HG02852 (cell line): ENCODE data around the gene KRTAP16-1.
"Not testable (repeated sequence)": the region's sequence is repeated elsewhere in the genome, so short reads cannot be mapped to it uniquely, and the experiment has no call there.

Experiments used
- ATAC-seq: cut with Tn5 transposase; IDR thresholded peaks from one replicate; pipeline ENCODE4 v1.9.1; 2021; ENCODE audit warnings: mild to moderate bottlenecking, moderate library complexity; ENCODE audit not compliant: unreplicated experiment

Gene KRTAP16-1

DNA sequence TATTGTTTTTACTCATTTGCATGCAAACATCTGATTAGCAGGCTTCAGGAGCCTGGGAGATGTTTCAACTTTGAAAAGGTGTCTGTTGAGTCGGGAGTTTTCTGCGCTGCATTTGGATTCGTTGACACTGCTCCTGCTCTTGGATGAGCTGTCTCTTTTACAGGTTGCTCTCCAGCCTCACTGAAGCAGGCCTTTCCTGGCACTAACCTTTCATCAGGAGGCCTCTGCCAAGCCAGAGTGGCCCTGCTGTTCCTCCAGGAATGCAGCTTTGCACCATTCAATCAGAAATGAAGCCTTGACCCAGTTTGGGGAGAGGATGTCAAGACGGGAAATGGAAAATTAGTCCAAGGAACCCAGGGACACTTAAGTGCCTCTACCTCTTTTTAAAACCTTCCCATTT lies 6.1 kb downstream of the KRTAP16-1 start:
- no peak for ATAC-seq

DNA sequence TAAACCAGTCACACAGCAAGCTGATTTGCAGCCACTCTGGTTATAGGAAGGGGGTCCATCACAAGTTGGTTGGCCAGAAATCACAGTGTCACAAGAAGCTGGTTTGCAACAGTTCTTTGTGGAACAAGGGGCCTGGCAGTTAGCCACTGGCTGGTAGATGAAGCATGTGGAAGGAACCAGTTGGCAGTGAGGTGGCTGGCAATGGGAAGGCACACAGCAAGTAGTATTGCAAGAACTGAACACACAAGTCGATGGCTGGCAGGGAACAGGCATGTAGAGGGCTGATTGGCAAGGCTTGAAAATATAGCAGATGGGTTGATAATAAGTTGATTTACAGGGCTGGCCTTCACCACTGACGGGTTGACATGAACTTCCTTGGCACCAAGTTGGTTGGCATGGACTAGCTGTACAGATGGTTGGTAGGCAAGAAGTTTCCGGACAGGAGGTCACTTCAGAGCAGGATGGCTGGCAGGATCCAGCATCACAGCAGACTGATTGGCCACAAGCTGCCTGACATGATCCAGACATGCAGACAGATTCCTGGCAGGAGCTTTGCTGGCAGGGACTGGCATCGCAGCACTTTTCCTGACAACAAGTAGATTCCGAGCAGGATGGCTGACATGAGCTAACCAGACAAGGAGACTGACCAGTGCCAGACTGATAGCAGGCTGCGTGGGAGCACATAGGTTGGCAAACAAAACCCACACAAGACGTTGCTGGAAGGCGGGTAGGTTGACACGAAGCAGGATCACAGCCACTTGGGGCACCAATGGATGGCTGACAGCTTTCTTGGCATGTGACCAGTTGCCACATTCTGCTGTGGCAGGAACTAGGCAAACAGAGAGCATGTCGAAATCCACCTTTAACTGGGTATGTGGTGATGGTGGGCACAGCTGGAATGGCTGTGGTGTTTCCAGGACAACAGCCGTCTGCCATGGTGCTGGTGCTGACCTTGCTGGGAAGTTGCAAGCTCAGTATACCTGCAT lies 6.9 kb downstream of the KRTAP16-1 start, which contains the start of gene KRTAP29-1:
Gene KRTAP29-1, minus strand, starts transcription at position 936 of the 986 bp plus-strand sequence. Its CDS starts 0 bp downstream, at position 936.
- ATAC-seq, result no peak

DNA sequence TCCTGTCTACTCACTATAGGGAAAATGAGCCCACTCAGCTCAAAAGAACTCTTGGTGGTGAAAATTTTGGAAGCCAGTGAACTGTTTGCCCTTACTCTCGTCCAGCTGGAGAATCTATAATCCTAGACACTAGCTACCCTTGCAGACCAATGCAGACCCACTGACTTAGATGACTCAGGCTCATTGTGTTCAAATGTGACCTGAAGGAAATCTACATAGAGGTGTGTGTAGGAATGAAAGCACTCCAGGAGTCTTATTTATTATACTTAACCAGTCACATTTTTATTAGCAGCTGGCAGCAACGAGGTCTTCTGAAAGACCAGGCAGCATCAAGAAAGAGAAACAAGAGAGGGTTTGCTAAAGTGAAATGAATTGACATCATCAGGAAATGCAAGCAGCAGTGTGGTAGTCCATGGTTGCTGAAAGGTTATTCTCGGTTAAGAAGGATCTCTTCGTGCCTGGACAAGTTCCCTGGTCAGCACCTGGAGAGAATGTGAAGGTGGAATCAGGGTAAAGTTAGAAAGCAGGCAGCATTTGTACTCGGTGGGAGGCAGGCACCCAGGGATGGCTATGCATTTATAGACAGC lies 7.8 kb downstream of the KRTAP16-1 start:
- no peak for ATAC-seq

DNA sequence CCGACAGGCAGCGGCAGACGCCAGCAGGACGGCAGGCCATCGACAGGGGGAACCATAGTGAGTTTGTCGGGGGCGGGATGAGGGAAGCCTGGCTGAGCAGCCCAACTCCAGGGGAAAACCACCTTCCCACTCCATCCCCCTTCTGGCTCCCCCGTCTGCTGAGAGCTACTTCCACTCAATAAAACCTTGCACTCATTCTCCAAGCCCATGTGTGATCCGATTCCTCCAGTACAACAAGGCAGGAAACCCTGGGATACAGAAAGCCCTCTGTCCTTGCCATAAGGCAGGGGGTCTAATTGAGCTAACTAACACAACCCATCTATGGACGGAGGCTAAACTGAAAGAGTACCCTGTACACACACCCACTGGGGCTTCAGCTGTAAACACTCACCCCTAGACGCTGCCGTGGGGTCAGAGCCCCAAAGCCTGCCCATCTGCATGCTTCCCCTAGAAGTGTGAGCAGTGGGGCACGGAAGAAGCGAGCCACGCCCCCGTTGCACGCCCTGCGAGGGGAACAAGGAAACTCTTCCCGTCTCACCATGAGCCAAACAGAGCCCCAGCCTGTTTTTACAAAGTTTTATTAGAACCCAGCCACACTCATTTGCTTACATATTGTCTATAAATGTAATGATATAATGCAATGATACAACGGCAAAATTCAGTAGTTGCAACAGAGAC lies 10.5 kb downstream of the KRTAP16-1 start:
- ATAC-seq, result no peak

DNA sequence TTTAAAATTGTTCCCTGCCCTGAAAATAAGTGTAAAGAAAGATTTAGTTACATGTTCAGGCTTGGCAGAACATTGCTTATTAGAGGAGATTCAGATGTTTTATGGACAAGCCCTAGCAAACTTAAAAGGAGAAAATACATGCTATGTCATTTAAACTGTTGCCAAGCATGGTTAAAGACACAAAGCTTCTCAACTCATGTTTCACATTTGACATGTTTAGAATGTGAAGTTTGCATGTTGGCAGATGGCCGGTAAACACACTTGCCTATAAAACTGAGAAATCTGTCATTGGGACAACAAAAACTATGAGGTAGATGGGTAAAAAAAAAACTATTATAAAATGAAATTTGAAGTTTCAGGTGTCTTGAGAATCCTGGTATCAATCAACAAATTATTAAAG lies 12.3 kb downstream of the KRTAP16-1 start:
- no peak for ATAC-seq

DNA sequence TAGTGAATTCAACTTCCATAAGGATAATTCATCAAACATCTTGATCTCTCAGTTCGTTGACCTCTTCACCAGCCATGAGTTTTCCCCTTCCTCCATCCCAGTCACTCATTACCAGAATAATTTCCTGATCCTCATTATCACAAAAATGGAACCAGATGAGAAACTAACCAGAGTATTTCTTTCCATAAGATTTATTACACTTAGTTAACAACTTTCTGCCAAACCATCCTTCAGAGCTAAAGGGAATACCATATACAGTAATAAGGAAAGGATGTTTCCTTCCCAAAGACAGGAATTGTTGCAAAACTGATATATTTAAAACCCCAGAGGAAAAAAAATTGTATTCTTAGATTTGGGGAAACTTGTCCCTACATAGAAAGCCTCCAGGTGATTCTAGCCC lies 15.1 kb downstream of the KRTAP16-1 start:
- no peak for ATAC-seq

DNA sequence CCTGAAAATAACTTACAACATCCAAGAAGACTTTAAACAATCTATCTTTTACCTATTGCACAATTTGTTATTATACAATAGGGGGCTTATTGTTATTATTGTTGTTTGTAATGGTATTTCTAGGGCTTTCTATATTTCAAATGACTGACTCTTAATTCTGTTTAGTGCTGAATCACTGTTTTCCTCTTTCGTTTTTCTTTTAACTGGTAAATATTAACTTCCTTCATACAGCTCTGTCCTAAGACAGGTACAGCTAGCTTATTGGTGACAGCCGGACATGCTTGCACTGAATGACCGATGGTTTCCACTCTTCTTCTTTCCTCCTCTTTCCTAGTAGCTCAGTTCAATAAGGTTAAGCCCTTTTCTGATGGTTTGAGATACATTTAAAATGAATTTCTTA lies 22.1 kb downstream of the KRTAP16-1 start:
- no peak for ATAC-seq

DNA sequence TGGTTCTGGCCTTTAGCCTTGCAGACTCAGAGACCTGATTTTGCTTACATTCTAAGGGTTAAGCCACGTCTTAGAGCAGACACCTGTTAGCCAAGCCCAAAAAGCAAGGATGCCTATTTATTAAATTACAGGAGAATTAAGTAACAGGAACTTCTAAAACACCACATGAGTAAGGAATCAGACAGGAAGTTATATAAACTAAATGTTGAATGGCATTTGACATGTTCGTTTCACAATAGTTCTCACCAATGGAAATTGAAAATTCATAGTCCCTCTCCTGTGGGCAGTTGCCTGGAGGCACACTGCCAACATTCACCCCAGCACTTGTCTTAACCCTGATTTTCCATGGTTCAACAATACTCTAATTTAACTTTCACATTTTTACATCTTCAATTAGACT lies 24.6 kb downstream of the KRTAP16-1 start:
- ATAC-seq, result no peak

DNA sequence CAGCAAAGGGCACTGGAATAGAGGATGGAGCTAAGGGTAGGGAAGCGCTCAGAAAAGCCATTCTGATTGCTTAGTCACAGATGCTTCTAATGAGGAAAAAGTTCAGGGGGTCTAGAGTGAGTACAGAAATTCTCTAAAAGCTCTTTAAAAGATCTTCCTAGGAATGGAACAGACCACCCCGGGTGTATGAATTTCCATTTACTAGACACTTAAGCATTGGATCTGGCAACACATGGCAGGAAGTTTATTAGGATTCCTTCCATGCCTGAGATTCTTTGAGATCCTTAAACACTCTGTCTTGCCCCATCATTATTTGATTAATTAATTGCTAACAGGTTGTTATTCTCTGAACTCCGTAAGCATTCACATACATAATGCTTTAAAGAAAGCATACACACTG lies 25.1 kb downstream of the KRTAP16-1 start:
- no peak for ATAC-seq

DNA sequence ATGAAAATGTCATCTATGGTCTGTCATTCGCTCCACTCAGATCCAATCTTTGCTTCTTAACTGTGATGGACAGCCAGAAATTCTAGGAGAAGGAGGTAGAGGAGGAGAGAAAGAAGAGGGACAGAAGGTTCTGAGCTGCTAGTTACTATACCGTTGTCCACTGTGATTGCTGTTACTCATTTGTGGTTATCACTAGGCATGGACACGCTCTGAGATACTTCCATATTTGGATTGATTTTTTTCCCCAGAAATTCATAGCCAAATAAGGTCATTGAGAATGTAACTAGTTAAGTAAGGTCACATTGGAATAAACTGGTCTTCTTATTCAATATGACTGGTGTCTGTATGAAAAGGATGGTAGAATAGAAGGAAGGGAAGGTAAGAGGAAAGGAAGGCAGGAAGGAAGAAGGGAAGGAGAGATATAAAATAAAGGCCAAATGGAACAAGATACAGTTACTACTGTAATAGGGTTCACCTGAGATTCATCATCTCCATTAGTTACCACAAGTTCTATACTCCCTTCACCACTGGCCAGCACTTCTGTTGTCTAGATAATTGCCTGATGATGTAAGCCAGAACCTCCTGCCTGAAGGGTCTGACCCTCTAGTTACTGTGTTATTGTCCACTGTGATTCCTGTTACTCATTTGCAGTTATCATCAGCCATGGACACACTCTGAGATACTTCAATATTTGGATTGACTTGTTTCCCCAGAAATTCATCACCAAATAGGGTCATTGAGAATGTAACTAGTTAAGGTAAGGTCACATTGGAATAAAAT lies 30.7 kb downstream of the KRTAP16-1 start:
- ATAC-seq, result no peak

DNA sequence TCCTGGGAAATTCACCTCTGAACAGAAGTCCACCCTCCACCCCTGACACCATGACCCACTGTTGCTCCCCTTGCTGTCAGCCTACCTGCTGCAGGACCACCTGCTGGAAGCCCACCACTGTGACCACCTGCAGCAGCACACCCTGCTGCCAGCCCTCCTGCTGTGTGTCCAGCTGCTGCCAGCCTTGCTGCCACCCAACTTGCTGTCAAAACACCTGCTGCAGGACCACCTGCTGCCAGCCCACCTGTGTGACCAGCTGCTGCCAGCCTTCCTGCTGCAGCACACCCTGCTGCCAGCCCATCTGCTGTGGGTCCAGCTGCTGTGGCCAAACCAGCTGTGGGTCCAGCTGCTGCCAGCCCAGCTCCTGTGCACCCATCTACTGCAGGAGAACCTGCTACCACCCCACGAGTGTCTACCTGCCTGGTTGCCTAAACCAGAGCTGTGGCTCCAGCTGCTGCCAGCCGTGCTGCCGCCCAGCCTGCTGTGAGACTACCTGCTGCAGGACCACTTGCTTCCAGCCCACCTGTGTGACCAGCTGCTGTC lies 33.4 kb downstream of the KRTAP16-1 start, which contains the start of gene KRTAP9-7:
Gene KRTAP9-7, plus strand, starts transcription at position 51 of the 543 bp plus-strand sequence. Its CDS starts 0 bp downstream, at position 51.
- ATAC-seq, result not testable (repeated sequence)

DNA sequence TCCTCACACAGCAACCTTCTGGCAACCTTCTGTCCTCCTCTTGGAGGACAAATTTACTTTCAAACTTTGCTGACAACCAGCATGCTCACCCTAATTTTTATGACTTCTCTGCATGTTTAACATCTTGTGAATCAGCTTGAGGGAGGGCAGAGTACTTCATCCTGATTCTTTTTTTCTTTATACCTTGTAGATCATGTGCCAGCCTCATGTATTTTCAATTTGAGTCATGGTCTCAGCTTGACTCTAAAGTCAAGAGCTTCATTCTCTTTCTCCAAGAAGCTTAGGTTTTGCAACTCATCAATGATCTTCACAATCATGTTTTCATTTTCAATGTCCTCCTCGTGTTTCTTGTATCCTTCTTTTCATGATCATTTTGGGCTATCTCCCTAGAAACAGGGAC lies 37.3 kb downstream of the KRTAP16-1 start:
- no peak for ATAC-seq

DNA sequence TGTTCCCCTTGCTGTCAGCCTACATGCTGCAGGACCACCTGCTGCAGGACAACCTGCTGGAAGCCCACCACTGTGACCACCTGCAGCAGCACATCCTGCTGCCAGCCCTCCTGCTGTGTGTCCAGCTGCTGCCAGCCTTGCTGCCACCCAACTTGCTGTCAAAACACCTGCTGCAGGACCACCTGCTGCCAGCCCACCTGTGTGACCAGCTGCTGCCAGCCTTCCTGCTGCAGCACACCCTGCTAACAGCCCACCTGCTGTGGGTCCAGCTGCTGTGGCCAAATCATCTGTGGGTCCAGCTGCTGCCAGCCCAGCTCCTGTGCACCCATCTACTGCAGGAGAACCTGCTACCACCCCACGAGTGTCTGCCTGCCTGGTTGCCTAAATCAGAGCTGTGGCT lies 37.8 kb downstream of the KRTAP16-1 start:
- not testable (repeated sequence) for ATAC-seq

DNA sequence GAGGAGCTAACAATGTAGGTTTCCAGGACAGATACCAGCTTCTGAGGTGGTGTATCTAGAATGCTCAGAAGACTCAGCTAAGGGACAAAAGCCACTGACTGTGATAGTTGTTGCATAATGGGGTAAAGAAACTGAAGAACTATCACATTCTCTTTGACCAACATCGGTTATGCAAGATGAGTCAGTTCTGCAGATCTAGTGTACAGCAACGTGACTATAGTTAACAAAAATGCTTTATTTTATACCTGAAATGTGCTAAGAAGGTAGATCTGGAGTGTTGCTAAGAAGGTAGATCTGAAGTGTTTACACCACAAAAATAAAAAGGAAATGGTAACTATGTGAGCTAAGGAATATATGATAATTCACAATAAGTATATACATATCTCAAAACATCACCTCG lies 41.4 kb downstream of the KRTAP16-1 start:
- no peak for ATAC-seq

DNA sequence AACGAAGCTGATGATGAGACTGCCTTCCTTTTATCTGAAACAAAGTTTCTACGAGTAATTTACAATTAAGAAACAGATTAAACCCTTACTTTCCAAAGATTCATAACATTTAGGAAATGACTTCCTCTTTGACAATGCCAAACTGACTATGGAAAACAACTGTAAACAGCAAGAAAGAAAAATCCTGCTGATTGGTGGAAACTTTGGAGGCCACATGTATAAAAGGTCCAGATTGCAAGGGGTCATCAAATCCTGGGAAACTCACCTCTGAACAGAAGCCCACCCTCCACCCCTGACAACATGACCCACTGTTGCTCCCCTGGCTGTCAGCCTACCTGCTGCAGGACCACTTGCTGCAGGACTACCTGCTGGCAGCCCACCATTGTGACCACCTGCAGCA lies 44.0 kb downstream of the KRTAP16-1 start, which contains the start of gene KRTAP9-6:
Gene KRTAP9-6, plus strand, starts transcription at position 301 of the 400 bp plus-strand sequence. Its CDS starts 0 bp downstream, at position 301.
- ATAC-seq, result no peak

DNA sequence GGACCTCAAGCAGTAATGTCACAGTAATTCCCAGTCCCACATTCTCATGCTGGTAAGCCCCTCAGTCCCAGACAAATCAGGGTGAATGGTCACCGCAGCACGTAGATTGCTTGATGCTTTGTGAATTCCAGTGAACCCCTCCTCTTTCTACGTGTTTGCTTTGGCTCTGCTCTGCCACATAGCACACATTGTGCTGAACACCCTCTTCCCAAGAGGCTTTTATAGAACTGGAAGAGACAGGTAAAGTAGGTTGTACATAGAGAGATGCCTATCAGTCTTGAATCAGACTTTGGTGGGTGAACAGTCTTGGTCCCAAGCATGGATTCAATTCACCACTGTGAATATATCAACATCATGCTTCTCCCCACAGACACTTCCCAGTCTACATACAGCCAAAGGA lies 44.5 kb downstream of the KRTAP16-1 start:
- no peak for ATAC-seq

DNA sequence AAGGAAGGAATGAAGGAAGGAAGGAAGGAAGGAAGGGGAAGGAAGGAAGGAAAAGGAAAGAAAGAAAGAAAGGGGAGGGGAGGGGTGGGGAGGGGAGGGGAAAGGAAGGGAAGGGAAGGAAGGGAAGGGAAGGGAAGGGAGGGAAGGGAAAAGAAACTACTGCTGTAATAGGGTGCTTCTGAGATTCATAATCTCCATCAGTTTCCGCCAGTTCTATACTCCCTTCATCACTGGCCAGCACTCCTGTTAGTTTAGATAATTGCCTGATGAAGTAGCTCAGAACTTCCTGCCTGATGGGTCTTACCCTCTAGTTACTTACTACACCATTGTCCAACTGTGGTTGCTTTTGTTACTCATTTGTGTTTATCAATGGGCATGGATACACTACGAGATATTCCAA lies 45.9 kb downstream of the KRTAP16-1 start:
- no peak for ATAC-seq

DNA sequence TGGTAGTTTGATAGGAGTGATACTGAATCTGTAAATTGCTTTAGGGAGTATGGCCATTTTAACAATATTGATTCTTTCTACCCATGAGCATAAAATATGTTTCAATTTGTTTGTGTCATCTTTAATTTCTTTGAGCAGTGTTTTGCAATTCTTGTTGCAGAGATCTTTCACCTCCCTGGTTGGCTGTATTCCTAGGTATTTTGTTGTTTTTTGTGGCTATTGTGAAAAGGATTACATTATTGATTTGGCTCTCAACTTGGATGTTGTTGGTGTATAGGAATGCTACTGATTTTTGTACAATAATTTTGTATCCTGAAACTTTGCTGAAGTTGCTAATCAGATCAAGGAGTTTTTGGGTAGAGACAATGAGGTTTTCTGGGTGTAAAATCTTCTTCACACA lies 50.7 kb downstream of the KRTAP16-1 start:
- no peak for ATAC-seq
